Measurements from ENCODE around the gene SSH2. TPM values are rescaled to one million over a fixed set of nuclear protein-coding genes. Genes with fewer than 3 reads are reported as not detected.
"Not testable (repeated sequence)": the region's sequence is repeated elsewhere in the genome, so short reads cannot be mapped to it uniquely, and the experiment has no call there.

Gene SSH2
- total RNA-seq, 1 donor from 2014 or later, result 38.8 TPM

GRCh38 chr17:29802246-29802645 lies 127.8 kb downstream of the SSH2 start:
- intact Hi-C loops (cut with DNase I), result no loop called here
- no peak for DNase-seq (ENCODE audit: low spot score)

- DNase-seq (ENCODE audit: low spot score), result no peak
- intact Hi-C loops (cut with DNase I), result no loop called here
Measured at GRCh38 chr17:29800457-29800856, 129.6 kb downstream of the SSH2 start.

- intact Hi-C loops (cut with DNase I), result no loop called here
- DNase-seq (ENCODE audit: low spot score), result no peak
Measured at GRCh38 chr17:29796652-29797051, 133.4 kb downstream of the SSH2 start.

- intact Hi-C loops (cut with DNase I), result no loop called here
- DNase-seq (ENCODE audit: low spot score), result no peak
Measured at GRCh38 chr17:29793501-29793900, 136.5 kb downstream of the SSH2 start.

- intact Hi-C loops (cut with DNase I), result no loop called here
- no peak for DNase-seq (ENCODE audit: low spot score)
Measured at GRCh38 chr17:29791336-29792080, 138.5 kb downstream of the SSH2 start.

GRCh38 chr17:29789196-29790170 lies 140.5 kb downstream of the SSH2 start:
- intact Hi-C loops (cut with DNase I), result no loop called here
- DNase-seq (ENCODE audit: low spot score), result no peak

GRCh38 chr17:29787995-29788394 lies 142.0 kb downstream of the SSH2 start:
- intact Hi-C loops (cut with DNase I), result no loop called here
- DNase-seq (ENCODE audit: low spot score), result no peak

- no peak for DNase-seq (ENCODE audit: low spot score)
- intact Hi-C loops (cut with DNase I), result no loop called here
Measured at GRCh38 chr17:29782917-29783316, 147.1 kb downstream of the SSH2 start.

GRCh38 chr17:29779812-29780190 lies 150.2 kb downstream of the SSH2 start:
- DNase-seq (ENCODE audit: low spot score), result not testable (repeated sequence)
- intact Hi-C loops (cut with DNase I), result loop anchor here (1.0 to 5.0 kb wide), 2 partner anchors 140 to 162 kb away; no protein-coding TSS in a partner anchor

GRCh38 chr17:29778956-29779811 lies 150.8 kb downstream of the SSH2 start:
- DNase-seq (ENCODE audit: low spot score), result peak; percentile 86
- intact Hi-C loops (cut with DNase I), result loop anchor here (1.0 to 5.0 kb wide), 2 partner anchors 140 to 162 kb away; no protein-coding TSS in a partner anchor

GRCh38 chr17:29777663-29778062 lies 152.4 kb downstream of the SSH2 start:
- DNase-seq (ENCODE audit: low spot score), result no peak
- intact Hi-C loops (cut with DNase I), result loop anchor here (5.0 kb wide), 1 partner anchor 160 kb away; no protein-coding TSS in a partner anchor

GRCh38 chr17:29776026-29776425 lies 154.0 kb downstream of the SSH2 start:
- DNase-seq (ENCODE audit: low spot score), result no peak
- intact Hi-C loops (cut with DNase I), result loop anchor here (5.0 kb wide), 1 partner anchor 159 kb away; no protein-coding TSS in a partner anchor

GRCh38 chr17:29772981-29773380 lies 157.0 kb downstream of the SSH2 start:
- intact Hi-C loops (cut with DNase I), result no loop called here
- DNase-seq (ENCODE audit: low spot score), result no peak

- intact Hi-C loops (cut with DNase I), result no loop called here
- no peak for DNase-seq (ENCODE audit: low spot score)
Measured at GRCh38 chr17:29771546-29771945, 158.5 kb downstream of the SSH2 start.

GRCh38 chr17:29769225-29769624 lies 160.8 kb downstream of the SSH2 start:
- intact Hi-C loops (cut with DNase I), result no loop called here
- DNase-seq (ENCODE audit: low spot score), result no peak

GRCh38 chr17:29766796-29767327 lies 163.2 kb downstream of the SSH2 start:
- DNase-seq (ENCODE audit: low spot score), result no peak
- intact Hi-C loops (cut with DNase I), result no loop called here

GRCh38 chr17:29764748-29765147 lies 165.3 kb downstream of the SSH2 start:
- intact Hi-C loops (cut with DNase I), result loop anchor here (5.0 kb wide), 1 partner anchor 142 kb away; the partner anchor contains the start of gene CORO6

GRCh38 chr17:29764217-29764616 lies 165.8 kb downstream of the SSH2 start:
- intact Hi-C loops (cut with DNase I), result loop anchor here (5.0 kb wide), 1 partner anchor 142 kb away; the partner anchor contains the start of gene CORO6
- no peak for DNase-seq (ENCODE audit: low spot score)

More at GRCh38 chr17:29764748-29765147, 165.3 kb downstream of the SSH2 start:
- no peak for DNase-seq (ENCODE audit: low spot score)

GRCh38 chr17:29763273-29763672 lies 166.8 kb downstream of the SSH2 start:
- no peak for DNase-seq (ENCODE audit: low spot score)
- intact Hi-C loops (cut with DNase I), result loop anchor here (5.0 kb wide), 1 partner anchor 141 kb away; the partner anchor contains the start of gene CORO6

Measured in cardiac septum (tissue), 1 donor.